Measurements from ENCODE around the gene DDX56.

- TF ChIP-seq EP300 (IDR thresholded peaks at IDR 0.05; ENCODE audit: low read length) (no peak), NR4A1 (CRISPR knock-in tag; IDR thresholded peaks at IDR 0.05) (no peak), NR4A1 (tag; IDR thresholded peaks at IDR 0.05) (no peak), POLR2AphosphoS2 (IDR thresholded peaks at IDR 0.05; ENCODE audit: low read length) (no peak)
- TF ChIP-seq, protein P1, sequence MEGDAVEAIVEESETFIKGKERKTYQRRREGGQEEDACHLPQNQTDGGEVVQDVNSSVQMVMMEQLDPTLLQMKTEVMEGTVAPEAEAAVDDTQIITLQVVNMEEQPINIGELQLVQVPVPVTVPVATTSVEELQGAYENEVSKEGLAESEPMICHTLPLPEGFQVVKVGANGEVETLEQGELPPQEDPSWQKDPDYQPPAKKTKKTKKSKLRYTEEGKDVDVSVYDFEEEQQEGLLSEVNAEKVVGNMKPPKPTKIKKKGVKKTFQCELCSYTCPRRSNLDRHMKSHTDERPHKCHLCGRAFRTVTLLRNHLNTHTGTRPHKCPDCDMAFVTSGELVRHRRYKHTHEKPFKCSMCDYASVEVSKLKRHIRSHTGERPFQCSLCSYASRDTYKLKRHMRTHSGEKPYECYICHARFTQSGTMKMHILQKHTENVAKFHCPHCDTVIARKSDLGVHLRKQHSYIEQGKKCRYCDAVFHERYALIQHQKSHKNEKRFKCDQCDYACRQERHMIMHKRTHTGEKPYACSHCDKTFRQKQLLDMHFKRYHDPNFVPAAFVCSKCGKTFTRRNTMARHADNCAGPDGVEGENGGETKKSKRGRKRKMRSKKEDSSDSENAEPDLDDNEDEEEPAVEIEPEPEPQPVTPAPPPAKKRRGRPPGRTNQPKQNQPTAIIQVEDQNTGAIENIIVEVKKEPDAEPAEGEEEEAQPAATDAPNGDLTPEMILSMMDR (IDR thresholded peaks at IDR 0.05 in 2 of 3, conservative IDR thresholded peaks at IDR 0.05 in 1 of 3; ENCODE audit: insufficient read depth in 2 of 3, low read depth in 1 of 3, low read length in 3 of 3), result no peak
- TF ChIP-seq, protein P2, sequence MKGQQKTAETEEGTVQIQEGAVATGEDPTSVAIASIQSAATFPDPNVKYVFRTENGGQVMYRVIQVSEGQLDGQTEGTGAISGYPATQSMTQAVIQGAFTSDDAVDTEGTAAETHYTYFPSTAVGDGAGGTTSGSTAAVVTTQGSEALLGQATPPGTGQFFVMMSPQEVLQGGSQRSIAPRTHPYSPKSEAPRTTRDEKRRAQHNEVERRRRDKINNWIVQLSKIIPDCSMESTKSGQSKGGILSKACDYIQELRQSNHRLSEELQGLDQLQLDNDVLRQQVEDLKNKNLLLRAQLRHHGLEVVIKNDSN (CRISPR knock-in tag; IDR thresholded peaks at IDR 0.05), result no peak
Observed at GRCh38 chr7:44539669-44540506, 33.8 kb downstream of the DDX56 start.
